Body of pancreas (tissue), 4 donors: ENCODE data around the gene KLK3. TPM values are rescaled to one million over a fixed set of nuclear protein-coding genes. Genes with fewer than 3 reads are reported as not detected.

Experiments
- ATAC-seq: fragments of 150-250 bp; one replicate; pipeline ENCODE4 v1.9.1; 2016
- DNase-seq, 4 donors: peaks; one replicate each; pipeline ENCODE4 v3.0.0-alpha.2; 2019
- H3K27ac ChIP-seq, 4 donors: fragments of 200-600 bp; sonication (generic); 1 replicate in 3 of 4; 2 replicates in 1 of 4; pipeline versions ENCODE4 v1.5.1 to v1.6.1; 2016 to 2019; ENCODE audit warnings: mild to moderate bottlenecking in 1 of 4, mixed read lengths in 1 of 4, moderate library complexity in 1 of 4
- H3K27me3 ChIP-seq, 2 donors: fragments of 200-600 bp; sonication (generic); one replicate each; pipeline ENCODE4 v1.6.0; 2016; ENCODE audit warnings: mild to moderate bottlenecking in 1 of 2
- H3K36me3 ChIP-seq, 2 donors: fragments of 200-600 bp; sonication (generic); replicated peaks in 1 of 2; 2 replicates each; pipeline ENCODE4 v1.5.1; 2016; ENCODE audit warnings: low read depth in 2 of 2; ENCODE audit not compliant: insufficient read depth in 1 of 2
- H3K4me1 ChIP-seq: fragments of 200-600 bp; sonication (generic); one replicate; pipeline ENCODE4 v1.6.0; 2016
- H3K4me3 ChIP-seq, 2 donors: fragments of 200-600 bp; sonication (generic); 1 replicate in 1 of 2; 2 replicates in 1 of 2; pipeline ENCODE4 v1.5.1; 2016 to 2019
- H3K9me3 ChIP-seq, 3 donors: fragments of 200-600 bp; sonication (generic); 1 replicate in 2 of 3; 2 replicates in 1 of 3; pipeline ENCODE4 v1.5.1; 2016
- POLR2A ChIP-seq, 3 donors: fragments of 450-650 bp; IDR thresholded peaks; one replicate each; pipeline ENCODE4 v1.6.1; 2016; ENCODE audit warnings: antibody characterized with exemption in 3 of 3, mild to moderate bottlenecking in 2 of 3
- WGBS, 2 donors: methylation state at CpG; one replicate each; pipeline ENCODE4 v1.1.5; 2017; 5-methylcytosine and 5-hydroxymethylcytosine counted together
- intact Hi-C: fragments of 100-400 bp; cut with DNase I; formaldehyde crosslinking; loops from one replicate; pipeline ENCODE4 v1.15.1; 2023
- total RNA-seq, 2 donors: library from RNA; depleted of rRNA; stranded (reverse); fragments of >200 nt; gene quantifications; one replicate each; pipeline ENCODE4 v1.1.0, GENCODE V29; 2016
- TF ChIP-seq, protein P1 (sequence below), 7 experiments: fragments of 450-650 bp in 4 of 7; fragments of 200-600 bp in 3 of 7; sonication (generic) in 3 of 7; IDR thresholded peaks; one replicate each; pipeline ENCODE4 v1.5.1; 2016 to 2019; ENCODE audit warnings: antibody characterized with exemption in 7 of 7

The KLK3 gene
- total RNA-seq, 2 donors from 2014 or later = not detected

DNA sequence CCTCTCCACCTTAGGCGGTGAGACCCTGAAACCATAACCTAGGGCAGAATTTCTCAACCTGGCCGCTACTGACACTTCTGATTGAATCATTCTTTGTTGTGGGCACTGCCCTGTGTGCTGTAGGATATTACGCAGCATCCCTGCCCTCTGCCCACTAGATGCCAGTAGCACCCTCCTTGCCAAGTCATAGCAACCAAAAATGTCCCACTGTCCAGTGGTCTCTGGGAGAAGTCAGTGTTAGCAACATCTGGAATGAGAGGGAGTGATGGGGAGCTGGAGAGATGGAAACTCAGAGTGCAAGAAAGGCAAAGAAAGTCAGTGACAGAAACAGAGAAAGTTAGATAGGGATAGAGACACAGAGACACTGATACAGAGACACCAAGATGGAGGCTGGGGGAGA, 42.9 kb downstream of the KLK3 start:
- no peaks in the 10 kb centered on the region for H3K4me1 ChIP-seq
- no peak overlapping the region for H3K4me3 ChIP-seq
- no peak overlapping the region for H3K27ac ChIP-seq
- 69% methylated on average over 3 of the region's 3 CpGs; no CpG with 5 or more reads in 1 of the 2 donors for WGBS, 2 donors
- TF ChIP-seq, protein P1, sequence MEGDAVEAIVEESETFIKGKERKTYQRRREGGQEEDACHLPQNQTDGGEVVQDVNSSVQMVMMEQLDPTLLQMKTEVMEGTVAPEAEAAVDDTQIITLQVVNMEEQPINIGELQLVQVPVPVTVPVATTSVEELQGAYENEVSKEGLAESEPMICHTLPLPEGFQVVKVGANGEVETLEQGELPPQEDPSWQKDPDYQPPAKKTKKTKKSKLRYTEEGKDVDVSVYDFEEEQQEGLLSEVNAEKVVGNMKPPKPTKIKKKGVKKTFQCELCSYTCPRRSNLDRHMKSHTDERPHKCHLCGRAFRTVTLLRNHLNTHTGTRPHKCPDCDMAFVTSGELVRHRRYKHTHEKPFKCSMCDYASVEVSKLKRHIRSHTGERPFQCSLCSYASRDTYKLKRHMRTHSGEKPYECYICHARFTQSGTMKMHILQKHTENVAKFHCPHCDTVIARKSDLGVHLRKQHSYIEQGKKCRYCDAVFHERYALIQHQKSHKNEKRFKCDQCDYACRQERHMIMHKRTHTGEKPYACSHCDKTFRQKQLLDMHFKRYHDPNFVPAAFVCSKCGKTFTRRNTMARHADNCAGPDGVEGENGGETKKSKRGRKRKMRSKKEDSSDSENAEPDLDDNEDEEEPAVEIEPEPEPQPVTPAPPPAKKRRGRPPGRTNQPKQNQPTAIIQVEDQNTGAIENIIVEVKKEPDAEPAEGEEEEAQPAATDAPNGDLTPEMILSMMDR (IDR thresholded peaks at IDR 0.05) = no peak
- no peak for TF ChIP-seq POLR2A (IDR thresholded peaks at IDR 0.05)
- H3K27me3 ChIP-seq = no peaks in the 10 kb centered on the region
- no peaks in the 10 kb centered on the region for H3K36me3 ChIP-seq
- no peaks in the 10 kb centered on the region for H3K9me3 ChIP-seq
- intact Hi-C loops = no loop called here
- DNase-seq (no peak), ATAC-seq (no peak)

DNA sequence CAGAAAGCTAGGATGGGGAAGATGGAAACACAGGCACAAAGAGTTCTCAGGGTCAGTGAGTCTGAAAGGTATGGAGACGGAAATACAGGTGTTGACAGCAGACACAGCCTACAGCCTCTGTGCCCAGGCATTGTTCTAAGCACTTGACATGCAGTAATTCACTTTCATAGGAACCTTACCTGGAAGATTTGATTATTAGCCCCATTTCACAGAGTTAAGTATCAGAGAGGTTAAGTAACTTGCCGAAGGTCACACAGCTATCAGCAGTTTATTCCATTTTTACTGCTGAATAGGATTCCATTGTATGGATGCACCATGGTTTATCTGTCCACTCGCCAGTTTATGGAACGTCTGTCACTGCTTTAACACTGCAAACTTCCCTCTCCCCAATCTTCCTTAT, 43.3 kb downstream of the KLK3 start:
- intact Hi-C loops = no loop called here
- H3K36me3 ChIP-seq = no peaks in the 10 kb centered on the region
- no peaks in the 10 kb centered on the region for H3K9me3 ChIP-seq
- H3K4me1 ChIP-seq = no peaks in the 10 kb centered on the region
- no peak for ATAC-seq
- H3K27ac ChIP-seq = no peak overlapping the region
- H3K27me3 ChIP-seq = no peaks in the 10 kb centered on the region
- no peak overlapping the region for H3K4me3 ChIP-seq
- DNase-seq = no peak
- no peak for TF ChIP-seq POLR2A (IDR thresholded peaks at IDR 0.05)
- TF ChIP-seq, protein P1 (IDR thresholded peaks at IDR 0.05) = no peak
- WGBS, 2 donors = 50 to 56% methylated on average over 4 of the region's 4 CpGs

DNA sequence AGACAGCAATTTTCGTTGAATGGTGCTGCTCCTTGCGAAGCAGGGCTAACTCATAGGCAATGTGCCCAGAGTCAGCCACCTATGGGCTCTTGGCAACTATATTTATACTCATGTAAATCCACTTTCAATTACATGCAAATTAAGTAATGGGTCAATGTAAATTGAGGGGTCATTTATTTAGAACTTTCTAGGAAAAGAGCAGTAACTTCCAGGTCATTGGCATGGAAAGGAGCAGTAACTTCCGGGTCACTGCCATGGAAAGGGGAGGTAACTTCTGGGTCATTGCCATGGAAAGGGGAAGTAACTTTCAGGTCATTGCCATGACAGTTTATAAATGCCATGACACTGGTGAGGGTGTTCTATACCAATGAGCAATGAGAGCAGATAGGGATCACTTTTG, 44.9 kb downstream of the KLK3 start:
- intact Hi-C loops = no loop called here
- no peaks in the 10 kb centered on the region for H3K27me3 ChIP-seq
- no peaks in the 10 kb centered on the region for H3K4me1 ChIP-seq
- no peak overlapping the region for H3K27ac ChIP-seq
- H3K4me3 ChIP-seq = no peak overlapping the region
- WGBS, 2 donors = 79 to 90% methylated on average over 3 of the region's 3 CpGs
- H3K36me3 ChIP-seq = no peaks in the 10 kb centered on the region
- DNase-seq = no peak
- no peak for TF ChIP-seq POLR2A (IDR thresholded peaks at IDR 0.05)
- TF ChIP-seq, protein P1 (IDR thresholded peaks at IDR 0.05) = no peak
- ATAC-seq = no peak
- no peaks in the 10 kb centered on the region for H3K9me3 ChIP-seq

DNA sequence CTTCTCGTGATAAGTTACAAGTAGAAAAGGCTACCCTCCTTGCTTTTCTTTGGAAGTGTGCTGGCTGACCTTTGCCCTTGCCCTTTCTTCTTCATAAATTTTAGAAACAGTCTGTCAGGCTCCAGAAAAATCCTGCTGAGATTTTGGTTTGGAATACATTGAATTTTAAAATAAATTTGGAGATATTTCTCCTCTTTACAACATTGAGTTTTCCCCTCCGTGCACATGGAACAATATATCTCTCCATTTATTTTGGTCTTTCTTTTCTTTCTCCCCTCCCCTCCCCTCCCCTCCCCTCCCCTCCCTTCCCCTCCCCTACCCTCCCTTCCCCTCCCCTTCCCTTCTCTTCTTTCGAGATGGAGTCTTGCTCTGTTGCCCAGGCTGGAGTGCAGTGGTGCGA, 47.9 kb downstream of the KLK3 start:
- DNase-seq = no peak
- intact Hi-C loops = no loop called here
- no peaks in the 10 kb centered on the region for H3K27me3 ChIP-seq
- no peaks in the 10 kb centered on the region for H3K9me3 ChIP-seq
- no peaks in the 10 kb centered on the region for H3K36me3 ChIP-seq
- 54 to 60% methylated on average over 4 of the region's 4 CpGs for WGBS, 2 donors
- no peak overlapping the region for H3K27ac ChIP-seq
- TF ChIP-seq POLR2A (IDR thresholded peaks at IDR 0.05) = no peak
- TF ChIP-seq, protein P1 (IDR thresholded peaks at IDR 0.05) = no peak
- ATAC-seq = no peak
- H3K4me3 ChIP-seq = no peak overlapping the region
- no peaks in the 10 kb centered on the region for H3K4me1 ChIP-seq

DNA sequence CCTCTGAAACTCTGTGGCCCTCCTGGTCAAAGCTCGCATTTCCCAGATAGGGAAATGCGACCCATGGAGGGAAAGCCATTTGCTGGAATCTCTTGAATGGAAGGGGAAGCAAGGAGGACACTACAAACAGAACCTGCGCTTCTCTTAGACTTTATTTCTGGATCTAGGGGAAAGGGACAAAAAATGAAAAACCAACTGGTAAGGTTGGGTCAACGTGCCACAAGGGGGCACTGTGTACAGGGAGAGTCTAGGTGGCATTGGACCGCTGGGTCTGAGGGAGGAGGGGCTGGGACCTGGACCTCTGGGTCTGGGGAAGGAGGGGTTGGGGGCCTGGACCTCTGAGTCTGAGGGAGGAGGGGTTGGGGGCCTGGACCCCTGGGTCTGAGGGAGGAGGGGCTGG, 51.5 kb downstream of the KLK3 start:
- H3K9me3 ChIP-seq = no peaks in the 10 kb centered on the region
- no peak overlapping the region for H3K4me3 ChIP-seq
- no peaks in the 10 kb centered on the region for H3K27me3 ChIP-seq
- H3K4me1 ChIP-seq = peaks cover 3% of the 10 kb centered on the region
- peak; percentile 33 to 62 (median 40) for DNase-seq
- intact Hi-C loops = no loop called here
- 12 to 15% methylated on average over 5 of the region's 5 CpGs for WGBS, 2 donors
- ATAC-seq = no peak
- no peaks in the 10 kb centered on the region for H3K36me3 ChIP-seq
- H3K27ac ChIP-seq = no peak overlapping the region
- no peak for TF ChIP-seq POLR2A (IDR thresholded peaks at IDR 0.05)
- TF ChIP-seq, protein P1 (IDR thresholded peaks at IDR 0.05) = peak; percentile 16 to 45 (median 37)
